Measurements from ENCODE around the gene ATP2B1.

DNA sequence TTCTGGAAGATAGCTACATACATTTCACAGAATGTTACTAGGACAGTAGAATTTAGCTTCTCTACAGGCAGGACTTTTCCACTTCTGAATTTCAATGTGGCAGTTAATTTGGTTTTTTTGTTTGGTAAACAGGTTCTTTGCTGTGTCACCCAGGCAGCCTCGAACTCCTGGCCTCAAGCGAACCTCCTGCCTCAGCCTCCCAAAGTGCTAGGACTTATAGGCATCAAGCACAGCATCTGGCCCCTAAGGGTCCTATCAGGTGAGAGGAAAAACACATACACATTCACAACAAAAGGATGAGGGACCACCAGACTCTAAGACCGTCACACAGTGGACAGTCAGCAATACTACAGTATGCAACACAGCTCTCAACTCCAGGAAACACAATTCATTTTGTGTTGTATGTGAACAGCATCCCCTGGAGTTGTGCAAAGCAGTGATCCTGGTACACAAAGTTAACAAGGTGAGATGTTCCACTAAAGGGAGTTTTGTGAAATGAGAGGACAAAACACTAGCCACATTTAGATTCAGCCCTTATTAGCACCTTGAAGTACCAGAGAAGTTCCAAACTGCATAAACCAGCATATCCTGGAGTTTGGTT is 6.9 kb downstream of the ATP2B1 start:
- TF ChIP-seq, protein P1, sequence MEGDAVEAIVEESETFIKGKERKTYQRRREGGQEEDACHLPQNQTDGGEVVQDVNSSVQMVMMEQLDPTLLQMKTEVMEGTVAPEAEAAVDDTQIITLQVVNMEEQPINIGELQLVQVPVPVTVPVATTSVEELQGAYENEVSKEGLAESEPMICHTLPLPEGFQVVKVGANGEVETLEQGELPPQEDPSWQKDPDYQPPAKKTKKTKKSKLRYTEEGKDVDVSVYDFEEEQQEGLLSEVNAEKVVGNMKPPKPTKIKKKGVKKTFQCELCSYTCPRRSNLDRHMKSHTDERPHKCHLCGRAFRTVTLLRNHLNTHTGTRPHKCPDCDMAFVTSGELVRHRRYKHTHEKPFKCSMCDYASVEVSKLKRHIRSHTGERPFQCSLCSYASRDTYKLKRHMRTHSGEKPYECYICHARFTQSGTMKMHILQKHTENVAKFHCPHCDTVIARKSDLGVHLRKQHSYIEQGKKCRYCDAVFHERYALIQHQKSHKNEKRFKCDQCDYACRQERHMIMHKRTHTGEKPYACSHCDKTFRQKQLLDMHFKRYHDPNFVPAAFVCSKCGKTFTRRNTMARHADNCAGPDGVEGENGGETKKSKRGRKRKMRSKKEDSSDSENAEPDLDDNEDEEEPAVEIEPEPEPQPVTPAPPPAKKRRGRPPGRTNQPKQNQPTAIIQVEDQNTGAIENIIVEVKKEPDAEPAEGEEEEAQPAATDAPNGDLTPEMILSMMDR (conservative IDR thresholded peaks at IDR 0.05; ENCODE audit: low read depth, low read length) = peak; percentile 29; the same call in 1 of the 2 replicates
- TF ChIP-seq EZH2 (IDR thresholded peaks at IDR 0.05; ENCODE audit: low read length, unreplicated experiment) = no peak
